ENCODE data around the gene ENPP4.

DNA sequence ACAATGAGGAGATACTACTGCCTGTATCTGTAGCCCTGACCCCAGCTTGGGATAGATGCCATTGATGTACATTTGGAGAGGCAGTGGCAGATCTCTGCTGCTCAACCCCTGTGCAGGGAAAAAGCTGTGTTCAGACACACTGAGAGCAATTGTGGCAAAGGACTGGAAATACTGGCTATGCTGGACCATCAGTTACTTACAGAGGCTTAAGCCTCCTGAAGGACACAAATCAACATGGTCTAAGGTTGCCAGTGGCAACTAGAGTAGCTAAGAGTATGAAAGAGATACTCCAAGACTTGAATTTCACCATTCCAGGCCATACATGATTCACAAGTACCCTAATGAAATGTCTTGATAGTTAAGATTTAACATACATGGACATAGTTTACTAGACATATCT lies 32.4 kb upstream of the ENPP4 start:
- TF ChIP-seq ELF4 (IDR thresholded peaks at IDR 0.05) (no peak), FOXM1 (IDR thresholded peaks at IDR 0.05; ENCODE audit: borderline replicate concordance) (no peak), LEF1 (IDR thresholded peaks at IDR 0.05; ENCODE audit: borderline replicate concordance) (no peak), L3MBTL2 (conservative IDR thresholded peaks at IDR 0.05) (no peak), ZNF384 (IDR thresholded peaks at IDR 0.05) (no peak)
